ENCODE measurements around the gene SASH1. TPM values are rescaled to one million over a fixed set of nuclear protein-coding genes. Genes with fewer than 3 reads are reported as not detected.

Gene SASH1
- total RNA-seq, 4 donors from 2014 or later, result 142 to 214 (median 173) TPM

DNA sequence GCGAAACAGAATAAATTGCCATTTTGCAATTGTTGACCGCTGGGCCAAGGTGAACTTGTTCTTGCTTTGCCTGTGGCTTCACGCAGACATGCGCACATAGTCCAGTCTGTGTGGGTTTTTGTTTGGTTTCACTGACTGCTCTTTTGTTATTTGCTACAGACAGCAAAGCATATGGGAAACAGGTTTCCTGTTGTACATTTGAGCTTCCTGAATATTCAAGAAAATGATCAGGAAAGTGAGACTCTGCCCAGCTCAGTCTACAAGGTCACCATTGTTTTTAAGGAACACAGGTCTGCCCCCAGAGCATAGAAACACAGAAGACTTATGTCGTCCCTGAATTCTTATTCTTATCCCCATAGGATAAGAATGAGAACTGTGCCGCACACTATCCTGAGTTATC lies 55.6 kb downstream of the SASH1 start:
- ATAC-seq (ENCODE audit: low FRiP score) (no peak), DNase-seq (ENCODE audit: low spot score) (no peak)
- TF ChIP-seq, protein P1, sequence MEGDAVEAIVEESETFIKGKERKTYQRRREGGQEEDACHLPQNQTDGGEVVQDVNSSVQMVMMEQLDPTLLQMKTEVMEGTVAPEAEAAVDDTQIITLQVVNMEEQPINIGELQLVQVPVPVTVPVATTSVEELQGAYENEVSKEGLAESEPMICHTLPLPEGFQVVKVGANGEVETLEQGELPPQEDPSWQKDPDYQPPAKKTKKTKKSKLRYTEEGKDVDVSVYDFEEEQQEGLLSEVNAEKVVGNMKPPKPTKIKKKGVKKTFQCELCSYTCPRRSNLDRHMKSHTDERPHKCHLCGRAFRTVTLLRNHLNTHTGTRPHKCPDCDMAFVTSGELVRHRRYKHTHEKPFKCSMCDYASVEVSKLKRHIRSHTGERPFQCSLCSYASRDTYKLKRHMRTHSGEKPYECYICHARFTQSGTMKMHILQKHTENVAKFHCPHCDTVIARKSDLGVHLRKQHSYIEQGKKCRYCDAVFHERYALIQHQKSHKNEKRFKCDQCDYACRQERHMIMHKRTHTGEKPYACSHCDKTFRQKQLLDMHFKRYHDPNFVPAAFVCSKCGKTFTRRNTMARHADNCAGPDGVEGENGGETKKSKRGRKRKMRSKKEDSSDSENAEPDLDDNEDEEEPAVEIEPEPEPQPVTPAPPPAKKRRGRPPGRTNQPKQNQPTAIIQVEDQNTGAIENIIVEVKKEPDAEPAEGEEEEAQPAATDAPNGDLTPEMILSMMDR (IDR thresholded peaks at IDR 0.05), result no peak

- DNase-seq (ENCODE audit: low spot score) (no peak), ATAC-seq (ENCODE audit: low FRiP score) (no peak)
- TF ChIP-seq, protein P1 (IDR thresholded peaks at IDR 0.05), result no peak
Measured at GRCh38 chr6:148398678-148399077, 56.0 kb downstream of the SASH1 start.

DNA sequence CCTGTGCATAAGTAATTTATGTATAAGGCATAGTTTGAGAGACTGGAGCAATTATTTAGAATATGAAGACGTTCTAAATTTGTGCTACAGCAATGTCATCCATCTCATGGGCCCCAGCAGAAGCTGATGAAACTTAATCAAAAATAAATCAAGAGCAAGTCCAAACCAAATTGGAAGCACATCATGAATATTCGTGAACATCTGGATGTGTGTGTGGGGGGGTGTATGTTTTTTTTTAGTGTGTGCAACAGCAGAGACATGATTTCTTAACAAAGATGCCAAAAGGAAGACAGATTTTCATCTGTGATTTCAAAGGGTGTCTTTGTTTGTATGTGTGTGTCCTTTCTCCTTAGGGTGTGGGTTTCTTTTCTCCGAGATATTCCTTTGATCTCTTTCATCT lies 58.9 kb downstream of the SASH1 start:
- no peak for DNase-seq (ENCODE audit: low spot score)
- ATAC-seq (ENCODE audit: low FRiP score), result no peak
- TF ChIP-seq, protein P1 (IDR thresholded peaks at IDR 0.05), result no peak

GRCh38 chr6:148404456-148405054 lies 61.9 kb downstream of the SASH1 start:
- ATAC-seq (ENCODE audit: low FRiP score), result no peak
- TF ChIP-seq, protein P1 (IDR thresholded peaks at IDR 0.05), result no peak
- DNase-seq (ENCODE audit: low spot score), result no peak

- no peak for DNase-seq (ENCODE audit: low spot score)
- TF ChIP-seq, protein P1 (IDR thresholded peaks at IDR 0.05), result no peak
- no peak for ATAC-seq (ENCODE audit: low FRiP score)
Measured at GRCh38 chr6:148405894-148406293, 63.3 kb downstream of the SASH1 start.

GRCh38 chr6:148406579-148407371 lies 64.1 kb downstream of the SASH1 start:
- TF ChIP-seq, protein P1 (IDR thresholded peaks at IDR 0.05), result no peak
- ATAC-seq (ENCODE audit: low FRiP score), result peak; percentile 14
- DNase-seq (ENCODE audit: low spot score), result no peak

GRCh38 chr6:148407372-148407771 lies 64.7 kb downstream of the SASH1 start:
- TF ChIP-seq, protein P1 (IDR thresholded peaks at IDR 0.05), result no peak
- DNase-seq (ENCODE audit: low spot score) (no peak), ATAC-seq (ENCODE audit: low FRiP score) (peak; percentile 85)
